GM10248 (cell line): Measurements from ENCODE around the gene NHLRC4.

Experiments used
- CTCF ChIA-PET: fragments of 300-600 bp; sonication (Branson Sonifier 250); formaldehyde crosslinking; extraction: SDS; loops from one replicate; lab custom pipeline; 2021; ENCODE audit warnings: antibody characterized with exemption; lab: Yijun Ruan, JAX
- POLR2A ChIA-PET: fragments of 350-650 bp; sonication (Branson Sonifier 250); formaldehyde crosslinking; extraction: SDS; loops from one replicate; lab custom pipeline; 2020; ENCODE audit warnings: antibody characterized with exemption; lab: Yijun Ruan, JAX
- DNase-seq: peaks from one replicate; pipeline ENCODE4 v3.0.0; 2012; ENCODE audit errors: extremely low spot score
- TF ChIP-seq, protein P1 (sequence below): IDR thresholded peaks from 2 replicates; pipeline ENCODE4 v1.5.1; 2012; ENCODE audit warnings: mild to moderate bottlenecking, low read depth; ENCODE audit errors: extremely low read depth, missing control alignments, control extremely low read depth

Gene NHLRC4

DNA sequence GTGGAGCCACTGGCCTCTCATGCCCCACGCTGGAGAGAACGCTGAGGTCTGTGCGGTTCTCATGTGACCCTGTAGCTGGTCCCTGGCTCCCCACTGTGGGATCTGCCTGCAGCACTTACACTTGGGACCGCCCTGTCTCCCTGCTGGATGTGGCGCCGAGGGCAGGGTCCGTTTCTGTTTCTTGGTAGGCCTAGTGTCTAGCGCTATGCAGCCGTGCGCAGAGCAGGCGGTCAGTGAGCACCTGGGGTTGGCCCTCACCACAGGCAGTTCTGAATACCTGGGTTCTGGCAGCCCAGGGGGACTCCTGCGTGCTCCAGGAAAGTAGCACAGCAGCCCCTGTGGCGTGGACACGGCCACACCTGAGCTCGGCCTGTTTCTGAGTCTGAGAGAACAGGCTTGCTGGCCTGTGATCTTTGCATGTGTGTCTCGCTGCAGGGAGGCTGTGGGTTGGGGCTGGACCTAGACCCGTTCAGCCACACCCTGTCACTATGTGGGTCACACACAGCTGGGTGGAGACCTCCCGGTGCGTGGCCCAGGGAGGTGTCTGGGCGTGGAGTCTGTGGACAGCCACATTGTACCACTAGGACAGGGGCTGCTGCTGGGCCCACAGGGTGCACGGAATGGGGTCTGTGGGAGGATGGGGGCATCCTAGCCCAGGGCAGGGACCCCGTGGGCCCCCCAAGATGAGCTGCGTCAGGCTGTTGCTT is 36.5 kb upstream of the NHLRC4 start:
- TF ChIP-seq, protein P1, sequence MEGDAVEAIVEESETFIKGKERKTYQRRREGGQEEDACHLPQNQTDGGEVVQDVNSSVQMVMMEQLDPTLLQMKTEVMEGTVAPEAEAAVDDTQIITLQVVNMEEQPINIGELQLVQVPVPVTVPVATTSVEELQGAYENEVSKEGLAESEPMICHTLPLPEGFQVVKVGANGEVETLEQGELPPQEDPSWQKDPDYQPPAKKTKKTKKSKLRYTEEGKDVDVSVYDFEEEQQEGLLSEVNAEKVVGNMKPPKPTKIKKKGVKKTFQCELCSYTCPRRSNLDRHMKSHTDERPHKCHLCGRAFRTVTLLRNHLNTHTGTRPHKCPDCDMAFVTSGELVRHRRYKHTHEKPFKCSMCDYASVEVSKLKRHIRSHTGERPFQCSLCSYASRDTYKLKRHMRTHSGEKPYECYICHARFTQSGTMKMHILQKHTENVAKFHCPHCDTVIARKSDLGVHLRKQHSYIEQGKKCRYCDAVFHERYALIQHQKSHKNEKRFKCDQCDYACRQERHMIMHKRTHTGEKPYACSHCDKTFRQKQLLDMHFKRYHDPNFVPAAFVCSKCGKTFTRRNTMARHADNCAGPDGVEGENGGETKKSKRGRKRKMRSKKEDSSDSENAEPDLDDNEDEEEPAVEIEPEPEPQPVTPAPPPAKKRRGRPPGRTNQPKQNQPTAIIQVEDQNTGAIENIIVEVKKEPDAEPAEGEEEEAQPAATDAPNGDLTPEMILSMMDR = no peak
- POLR2A ChIA-PET = no interaction called here
- DNase-seq = no peak
- CTCF ChIA-PET = no interaction called here

DNA sequence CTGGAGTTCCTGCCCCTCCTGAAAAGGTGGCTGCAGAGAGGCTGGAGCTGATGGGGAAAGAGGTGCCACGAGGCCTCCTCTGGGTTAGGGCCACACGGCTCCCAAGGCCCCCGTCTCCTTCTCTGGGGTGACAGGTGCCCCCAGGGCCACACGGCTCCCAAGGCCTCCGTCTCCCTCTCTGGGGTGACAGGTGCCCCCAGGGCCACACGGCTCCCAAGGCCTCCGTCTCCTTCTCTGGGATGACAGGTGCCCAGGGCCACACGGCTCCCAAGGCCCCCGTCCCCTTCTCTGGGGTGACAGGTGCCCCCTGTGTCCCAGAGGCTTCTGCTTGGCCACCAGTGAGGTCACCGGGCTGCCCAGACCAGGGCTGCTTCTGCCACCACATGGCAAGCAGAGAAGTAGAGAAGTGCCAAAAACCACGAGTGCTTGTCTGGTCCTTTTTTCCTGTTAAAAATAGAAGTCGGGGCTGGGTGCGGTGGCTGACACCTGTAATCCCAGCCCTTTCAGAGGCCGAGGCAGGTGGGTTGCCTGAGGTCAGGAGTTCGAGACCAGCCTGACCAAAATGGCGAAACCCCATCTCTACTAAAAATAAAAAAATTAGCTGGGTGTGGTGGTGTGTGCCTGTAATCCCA is 35.2 kb upstream of the NHLRC4 start:
- ChIA-PET CTCF (no interaction called here), POLR2A (no interaction called here)
- DNase-seq = no peak
- TF ChIP-seq, protein P1 = no peak

DNA sequence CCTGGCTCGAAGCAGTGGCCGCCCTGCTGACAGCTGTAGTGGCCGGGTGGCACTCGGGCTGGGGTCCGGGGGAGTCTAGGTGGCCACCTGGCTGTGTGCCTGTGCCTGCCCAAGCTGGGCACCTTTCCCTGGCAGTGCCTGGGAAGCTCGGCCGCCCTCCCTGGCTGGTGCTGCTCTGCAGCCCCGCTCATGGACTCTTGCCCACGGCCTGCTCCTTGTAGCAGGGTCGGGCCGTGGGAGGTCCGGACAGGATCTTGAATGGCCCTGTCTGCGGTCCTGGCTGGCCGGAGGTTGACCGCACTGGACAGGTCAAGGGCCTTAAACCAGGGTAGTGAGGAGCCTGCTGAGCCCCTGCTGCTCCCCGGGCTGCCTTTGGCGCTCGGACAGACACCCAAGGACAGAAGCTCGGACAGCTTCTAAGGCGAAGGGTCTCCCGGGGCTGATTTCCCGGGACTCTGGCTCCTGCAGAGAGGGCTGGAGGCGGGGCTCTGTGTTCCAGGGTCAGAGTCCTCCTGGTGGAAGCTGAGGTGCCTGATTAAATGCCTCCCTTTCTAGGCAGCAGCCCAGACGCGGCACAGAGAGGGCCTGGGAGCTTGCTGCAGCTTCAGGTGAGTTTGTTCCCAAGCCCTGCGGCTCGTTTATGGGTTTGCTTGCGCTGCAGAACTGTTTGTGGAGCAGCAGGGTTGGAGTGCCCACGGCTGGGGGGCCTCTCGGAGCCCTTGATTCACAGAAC is 33.2 kb upstream of the NHLRC4 start:
- POLR2A ChIA-PET = interaction anchor here (0.8 kb wide), 1 partner anchor 38 kb away, joined by 3 read pairs; no protein-coding TSS in a partner anchor
- TF ChIP-seq, protein P1 = no peak
- CTCF ChIA-PET = no interaction called here
- no peak for DNase-seq

DNA sequence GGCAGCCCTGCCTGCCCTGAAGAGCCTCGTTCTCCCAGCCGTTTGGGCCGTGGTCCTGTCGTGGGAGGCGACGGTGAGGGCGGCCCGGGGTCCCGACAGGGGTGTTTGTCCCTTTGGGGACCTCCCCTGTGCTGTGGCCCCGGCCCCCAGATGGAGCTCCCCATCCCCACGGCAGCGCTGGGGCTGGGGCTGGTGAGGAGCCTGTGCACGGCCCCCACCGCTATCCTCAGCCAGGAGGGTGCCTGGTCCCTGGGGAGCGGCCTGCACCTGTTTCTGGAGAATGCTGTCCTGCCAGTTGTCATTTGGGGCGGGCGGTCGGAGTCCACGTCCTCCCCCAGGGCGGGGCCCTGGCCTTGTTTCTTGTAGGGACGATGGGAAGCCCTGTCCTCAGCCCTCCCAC is 32.7 kb upstream of the NHLRC4 start:
- ChIA-PET CTCF (no interaction called here), POLR2A (no interaction called here)
- DNase-seq = no peak
- TF ChIP-seq, protein P1 = no peak

DNA sequence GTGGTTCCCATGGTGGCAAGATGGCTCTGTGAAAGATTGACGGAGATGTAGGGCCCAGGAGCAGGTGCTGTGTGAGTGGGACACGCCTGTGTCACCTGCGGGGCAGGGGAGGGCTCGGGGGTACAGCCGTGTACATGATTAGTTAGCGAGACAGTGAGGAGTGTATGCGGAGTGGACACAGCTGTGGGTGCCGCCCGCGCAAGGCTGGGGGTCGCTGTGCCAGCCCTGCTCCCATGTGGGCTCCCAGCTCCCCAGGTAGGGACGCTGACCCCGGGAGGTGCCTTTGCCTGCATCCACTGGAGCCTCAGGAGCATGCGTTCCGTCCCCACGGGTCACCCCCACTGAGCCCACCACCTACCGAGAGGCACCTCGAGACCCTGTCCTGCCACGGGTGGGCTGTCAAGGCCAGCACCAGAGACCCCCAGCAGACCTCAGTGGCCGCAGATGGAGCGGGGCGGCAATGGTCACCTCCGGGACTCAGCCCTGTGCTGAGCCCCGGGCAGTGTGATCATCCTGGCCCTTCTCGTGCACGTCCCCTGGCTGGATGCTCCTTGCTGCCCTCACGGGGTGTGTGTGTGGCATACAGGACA is 31.9 kb upstream of the NHLRC4 start:
- ChIA-PET CTCF (no interaction called here), POLR2A (no interaction called here)
- DNase-seq = no peak
- TF ChIP-seq, protein P1 = no peak
